GM21367 (cell line): ENCODE results near the gene RAET1G.
"Not testable (repeated sequence)": the region's sequence is repeated elsewhere in the genome, so short reads cannot be mapped to it uniquely, and the experiment has no call there.

Experiments
- ATAC-seq: cut with Tn5 transposase; IDR thresholded peaks from one replicate; pipeline ENCODE4 v1.9.1; 2021; ENCODE audit not compliant: unreplicated experiment

Gene RAET1G

GRCh38 chr6:149934249-149935156 lies 11.6 kb upstream of the RAET1G start:
- no peak for ATAC-seq

GRCh38 chr6:149933461-149933860 lies 10.5 kb upstream of the RAET1G start:
- no peak for ATAC-seq

- ATAC-seq, result no peak
These were observed 10.1 kb upstream of the RAET1G start for GRCh38 chr6:149933036-149933435.

- no peak for ATAC-seq
These were observed 8.6 kb upstream of the RAET1G start for GRCh38 chr6:149931501-149931900.

GRCh38 chr6:149929422-149929821 lies 6.5 kb upstream of the RAET1G start:
- ATAC-seq, result no peak

- ATAC-seq, result not testable (repeated sequence)
These were observed 4.1 kb upstream of the RAET1G start for GRCh38 chr6:149927025-149927424.

GRCh38 chr6:149925974-149926777 lies 3.3 kb upstream of the RAET1G start:
- no peak for ATAC-seq

GRCh38 chr6:149925253-149925973 lies 2.5 kb upstream of the RAET1G start:
- ATAC-seq, result no peak

- ATAC-seq, result no peak
These were observed 2.0 kb upstream of the RAET1G start for GRCh38 chr6:149924933-149925252.

GRCh38 chr6:149924206-149924932 lies 1.4 kb upstream of the RAET1G start:
- no peak for ATAC-seq

GRCh38 chr6:149923327-149923986 lies 536 bp upstream of the RAET1G start:
- ATAC-seq, result no peak

- not testable (repeated sequence) for ATAC-seq
These were observed 830 bp downstream of the RAET1G start for GRCh38 chr6:149922091-149922490.

GRCh38 chr6:149921361-149921760 lies 1.6 kb downstream of the RAET1G start:
- ATAC-seq, result no peak

GRCh38 chr6:149919834-149920225 lies 3.1 kb downstream of the RAET1G start:
- no peak for ATAC-seq

- ATAC-seq, result not testable (repeated sequence)
These were observed 3.6 kb downstream of the RAET1G start for GRCh38 chr6:149919126-149919833.

GRCh38 chr6:149918151-149918905 lies 4.6 kb downstream of the RAET1G start:
- no peak for ATAC-seq

- ATAC-seq, result no peak
These were observed 5.2 kb downstream of the RAET1G start for GRCh38 chr6:149917679-149918078.

- ATAC-seq, result no peak
These were observed 6.7 kb downstream of the RAET1G start for GRCh38 chr6:149915970-149916865.
